Esophagus muscularis mucosa (tissue), 4 donors: Measurements from ENCODE around the gene FRRS1.

Experiments
- EP300 ChIP-seq: sonication (generic); formaldehyde crosslinking; IDR thresholded peaks from one replicate; pipeline ENCODE4 v1.6.1; 2017; ENCODE audit warnings: antibody characterized with exemption
- POLR2A ChIP-seq: fragments of 450-650 bp; IDR thresholded peaks from one replicate; pipeline ENCODE4 v1.6.1; 2017; ENCODE audit warnings: antibody characterized with exemption, moderate library complexity, mild to moderate bottlenecking, low read depth
- POLR2AphosphoS5 ChIP-seq, 2 donors: sonication (generic); formaldehyde crosslinking; IDR thresholded peaks; one replicate each; pipeline ENCODE4 v1.6.1; 2017; ENCODE audit warnings: antibody characterized with exemption in 2 of 2
- TF ChIP-seq, protein P1 (sequence below), 3 experiments: fragments of 200-600 bp in 2 of 3; fragments of 450-650 bp in 1 of 3; sonication (generic) in 2 of 3; IDR thresholded peaks; one replicate each; pipeline ENCODE4 v1.5.1; 2017 to 2019; ENCODE audit warnings: antibody characterized with exemption in 3 of 3, mild to moderate bottlenecking in 2 of 3, moderate library complexity in 1 of 3

DNA sequence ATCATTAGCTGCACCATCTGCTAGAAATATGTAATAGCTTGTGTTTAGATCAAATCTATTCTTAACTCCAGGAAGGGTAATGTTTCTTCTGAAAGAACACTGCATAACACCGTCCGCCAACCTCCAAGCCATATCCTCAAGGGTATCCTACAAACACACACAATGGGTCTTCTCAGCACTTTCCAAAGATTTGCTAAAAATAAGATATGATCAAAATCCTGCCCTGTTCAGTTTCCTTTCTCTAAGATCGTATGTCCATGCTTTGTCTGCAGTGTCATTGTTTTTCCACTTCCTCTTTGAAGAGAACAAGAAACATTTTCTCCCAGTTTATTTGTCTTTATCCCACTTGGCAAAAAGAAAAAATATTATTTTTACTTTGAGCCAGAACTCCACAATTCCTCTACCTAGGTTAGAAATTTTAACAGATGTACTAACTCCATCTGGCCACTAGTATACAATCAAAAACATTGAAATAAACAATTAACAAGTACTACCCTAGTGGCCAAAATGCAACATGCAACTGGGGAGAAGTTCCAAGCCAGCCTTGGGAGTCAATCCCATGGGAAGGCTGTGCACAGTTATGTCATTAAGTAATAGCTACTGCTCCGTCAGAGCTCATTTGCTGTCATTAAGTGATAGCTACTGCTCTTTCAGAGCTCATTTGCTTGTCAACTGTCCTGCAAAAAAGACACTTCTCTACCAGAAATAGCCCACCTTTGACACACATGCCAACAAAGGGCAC lies 37.8 kb downstream of the FRRS1 start:
- TF ChIP-seq POLR2AphosphoS5 (IDR thresholded peaks at IDR 0.05): no peak
- no peak for TF ChIP-seq POLR2A
- TF ChIP-seq, protein P1, sequence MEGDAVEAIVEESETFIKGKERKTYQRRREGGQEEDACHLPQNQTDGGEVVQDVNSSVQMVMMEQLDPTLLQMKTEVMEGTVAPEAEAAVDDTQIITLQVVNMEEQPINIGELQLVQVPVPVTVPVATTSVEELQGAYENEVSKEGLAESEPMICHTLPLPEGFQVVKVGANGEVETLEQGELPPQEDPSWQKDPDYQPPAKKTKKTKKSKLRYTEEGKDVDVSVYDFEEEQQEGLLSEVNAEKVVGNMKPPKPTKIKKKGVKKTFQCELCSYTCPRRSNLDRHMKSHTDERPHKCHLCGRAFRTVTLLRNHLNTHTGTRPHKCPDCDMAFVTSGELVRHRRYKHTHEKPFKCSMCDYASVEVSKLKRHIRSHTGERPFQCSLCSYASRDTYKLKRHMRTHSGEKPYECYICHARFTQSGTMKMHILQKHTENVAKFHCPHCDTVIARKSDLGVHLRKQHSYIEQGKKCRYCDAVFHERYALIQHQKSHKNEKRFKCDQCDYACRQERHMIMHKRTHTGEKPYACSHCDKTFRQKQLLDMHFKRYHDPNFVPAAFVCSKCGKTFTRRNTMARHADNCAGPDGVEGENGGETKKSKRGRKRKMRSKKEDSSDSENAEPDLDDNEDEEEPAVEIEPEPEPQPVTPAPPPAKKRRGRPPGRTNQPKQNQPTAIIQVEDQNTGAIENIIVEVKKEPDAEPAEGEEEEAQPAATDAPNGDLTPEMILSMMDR (IDR thresholded peaks at IDR 0.05): peak in 2 of 3 experiments; percentile 12 to 43
- no peak for TF ChIP-seq EP300
